Thoracic aorta (tissue), 2 donors: Measurements from ENCODE around the gene RSU1. TPM values are rescaled to one million over a fixed set of nuclear protein-coding genes. Genes with fewer than 3 reads are reported as not detected.

Source experiments
- ATAC-seq: fragments of 150-250 bp; one replicate; pipeline ENCODE4 v1.8.0; 2017; ENCODE audit warnings: low read depth; ENCODE audit not compliant: insufficient number of reproducible peaks, low FRiP score
- DNase-seq: peaks from one replicate; pipeline ENCODE4 v3.0.0-alpha.2; 2020; ENCODE audit warnings: low spot score
- H3K27ac ChIP-seq, 2 donors: fragments of 200-600 bp; sonication (generic); 1 replicate in 1 of 2; 2 replicates in 1 of 2; pipeline ENCODE4 v1.5.1; 2016; ENCODE audit warnings: mild to moderate bottlenecking in 2 of 2, moderate library complexity in 2 of 2
- H3K27me3 ChIP-seq: fragments of 200-600 bp; sonication (generic); replicated peaks from 2 replicates; pipeline ENCODE4 v1.6.0; 2016; ENCODE audit warnings: mild to moderate bottlenecking; ENCODE audit not compliant: insufficient read depth
- H3K36me3 ChIP-seq: fragments of 200-600 bp; sonication (generic); one replicate; pipeline ENCODE4 v1.5.1; 2016
- H3K4me1 ChIP-seq, 2 donors: fragments of 200-600 bp; sonication (generic); 1 replicate in 1 of 2; 2 replicates in 1 of 2; pipeline versions ENCODE4 v1.5.1 to v1.6.0; 2016; ENCODE audit warnings: low read depth in 2 of 2, mild to moderate bottlenecking in 1 of 2; ENCODE audit not compliant: control insufficient read depth in 1 of 2
- H3K4me3 ChIP-seq: fragments of 200-600 bp; sonication (generic); 2 replicates; pipeline ENCODE4 v1.5.1; 2016; ENCODE audit warnings: mild to moderate bottlenecking
- H3K9me3 ChIP-seq: fragments of 200-600 bp; sonication (generic); 2 replicates; pipeline ENCODE4 v1.5.1; 2016
- total RNA-seq, 2 donors: library from RNA; depleted of rRNA; stranded (reverse); fragments of >200 nt; gene quantifications; one replicate each; pipeline versions ENCODE4 v1.1.0 to v1.2.3, GENCODE V29; 2016
- TF ChIP-seq, protein P1 (sequence below): fragments of 200-600 bp; sonication (generic); IDR thresholded peaks from one replicate; pipeline ENCODE4 v1.5.1; 2019; ENCODE audit warnings: antibody characterized with exemption

RSU1 gene
- total RNA-seq, 2 donors from 2014 or later, result 88.0 to 122 TPM

- H3K27me3 ChIP-seq, result no peaks in the 10 kb centered on the region
- H3K4me3 ChIP-seq, result no peak overlapping the region
- H3K9me3 ChIP-seq, result no peaks in the 10 kb centered on the region
- H3K36me3 ChIP-seq, result no peaks in the 10 kb centered on the region
- peak overlapping the region in 1 of 2 donors; percentile 58 for H3K27ac ChIP-seq
- TF ChIP-seq, protein P1, sequence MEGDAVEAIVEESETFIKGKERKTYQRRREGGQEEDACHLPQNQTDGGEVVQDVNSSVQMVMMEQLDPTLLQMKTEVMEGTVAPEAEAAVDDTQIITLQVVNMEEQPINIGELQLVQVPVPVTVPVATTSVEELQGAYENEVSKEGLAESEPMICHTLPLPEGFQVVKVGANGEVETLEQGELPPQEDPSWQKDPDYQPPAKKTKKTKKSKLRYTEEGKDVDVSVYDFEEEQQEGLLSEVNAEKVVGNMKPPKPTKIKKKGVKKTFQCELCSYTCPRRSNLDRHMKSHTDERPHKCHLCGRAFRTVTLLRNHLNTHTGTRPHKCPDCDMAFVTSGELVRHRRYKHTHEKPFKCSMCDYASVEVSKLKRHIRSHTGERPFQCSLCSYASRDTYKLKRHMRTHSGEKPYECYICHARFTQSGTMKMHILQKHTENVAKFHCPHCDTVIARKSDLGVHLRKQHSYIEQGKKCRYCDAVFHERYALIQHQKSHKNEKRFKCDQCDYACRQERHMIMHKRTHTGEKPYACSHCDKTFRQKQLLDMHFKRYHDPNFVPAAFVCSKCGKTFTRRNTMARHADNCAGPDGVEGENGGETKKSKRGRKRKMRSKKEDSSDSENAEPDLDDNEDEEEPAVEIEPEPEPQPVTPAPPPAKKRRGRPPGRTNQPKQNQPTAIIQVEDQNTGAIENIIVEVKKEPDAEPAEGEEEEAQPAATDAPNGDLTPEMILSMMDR, result no peak
- peaks cover 5 to 29% of the 10 kb centered on the region in 2 donors for H3K4me1 ChIP-seq
- ATAC-seq (no peak), DNase-seq (no peak)
Observed at GRCh38 chr10:16853201-16853600, 36.0 kb upstream of the RSU1 start.

DNA sequence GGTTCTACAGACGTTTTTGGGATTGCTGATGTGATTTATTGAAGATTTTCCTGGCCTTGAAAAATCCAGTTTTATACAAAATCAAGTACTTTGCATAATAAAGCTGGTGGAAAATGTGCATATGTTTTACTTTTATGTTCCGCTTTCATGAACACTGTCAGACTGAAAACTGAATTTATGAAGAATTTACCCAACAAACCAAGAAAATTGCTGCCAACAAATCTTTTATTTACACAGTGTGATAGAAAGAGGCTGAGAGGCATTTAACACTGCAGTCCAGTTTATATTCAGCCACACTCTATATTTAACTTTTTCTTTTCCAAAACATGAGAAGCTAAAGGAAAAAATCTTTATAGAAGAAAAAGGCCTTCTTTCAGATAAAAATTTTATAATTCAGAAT is 35.4 kb upstream of the RSU1 start:
- Histone ChIP-seq H3K9me3 (no peaks in the 10 kb centered on the region), H3K27ac (peak overlapping the region; percentile 58 to 65), H3K4me1 (peaks cover 9 to 35% of the 10 kb centered on the region in 2 donors), H3K4me3 (no peak overlapping the region), H3K27me3 (no peaks in the 10 kb centered on the region), H3K36me3 (no peaks in the 10 kb centered on the region)
- no peak for DNase-seq
- no peak for ATAC-seq
- TF ChIP-seq, protein P1, result no peak

GRCh38 chr10:16848562-16849154 is 31.4 kb upstream of the RSU1 start:
- TF ChIP-seq, protein P1, result no peak
- Histone ChIP-seq H3K36me3 (no peaks in the 10 kb centered on the region), H3K4me3 (peak overlapping the region; percentile 17), H3K27ac (peak overlapping the region; percentile 58 to 60), H3K27me3 (no peaks in the 10 kb centered on the region), H3K4me1 (peaks cover 9 to 29% of the 10 kb centered on the region in 2 donors), H3K9me3 (no peaks in the 10 kb centered on the region)
- DNase-seq (no peak), ATAC-seq (peak; percentile 65)

DNA sequence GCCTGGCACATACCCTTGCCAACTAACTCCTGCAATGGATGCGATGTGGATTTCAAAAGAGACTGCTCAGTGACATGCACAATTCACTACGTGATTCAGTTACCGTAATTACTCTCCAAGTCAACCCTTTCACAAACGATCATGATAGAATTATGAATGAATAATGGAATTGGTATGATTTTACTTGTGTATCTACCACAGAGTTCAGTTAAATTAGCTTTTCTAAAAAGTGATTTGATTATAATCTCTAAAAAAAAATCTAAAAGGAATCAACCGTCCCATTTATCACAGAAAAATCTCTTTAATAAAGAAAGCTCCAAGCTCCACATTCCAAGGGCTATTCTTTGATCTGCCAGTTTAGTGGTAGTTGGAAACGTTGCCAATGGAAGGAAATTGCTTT is 30.4 kb upstream of the RSU1 start:
- Histone ChIP-seq H3K9me3 (no peaks in the 10 kb centered on the region), H3K36me3 (no peaks in the 10 kb centered on the region), H3K4me1 (peaks cover 8 to 20% of the 10 kb centered on the region in 2 donors), H3K27me3 (no peaks in the 10 kb centered on the region), H3K4me3 (no peak overlapping the region), H3K27ac (peak overlapping the region in 1 of 2 donors; percentile 60)
- TF ChIP-seq, protein P1, result no peak
- ATAC-seq, result no peak
- no peak for DNase-seq

GRCh38 chr10:16845248-16845647 is 28.0 kb upstream of the RSU1 start:
- no peaks in the 10 kb centered on the region for H3K27me3 ChIP-seq
- TF ChIP-seq, protein P1, result no peak
- no peaks in the 10 kb centered on the region for H3K9me3 ChIP-seq
- no peak overlapping the region for H3K27ac ChIP-seq
- H3K4me3 ChIP-seq, result no peak overlapping the region
- no peaks in the 10 kb centered on the region for H3K36me3 ChIP-seq
- no peak for ATAC-seq
- H3K4me1 ChIP-seq, result peaks cover 6 to 19% of the 10 kb centered on the region in 2 donors
- DNase-seq, result no peak
